Measurements from ENCODE around the gene TNFAIP6.
"Not testable (repeated sequence)": the region's sequence is repeated elsewhere in the genome, so short reads cannot be mapped to it uniquely, and the experiment has no call there.

TNFAIP6 gene

DNA sequence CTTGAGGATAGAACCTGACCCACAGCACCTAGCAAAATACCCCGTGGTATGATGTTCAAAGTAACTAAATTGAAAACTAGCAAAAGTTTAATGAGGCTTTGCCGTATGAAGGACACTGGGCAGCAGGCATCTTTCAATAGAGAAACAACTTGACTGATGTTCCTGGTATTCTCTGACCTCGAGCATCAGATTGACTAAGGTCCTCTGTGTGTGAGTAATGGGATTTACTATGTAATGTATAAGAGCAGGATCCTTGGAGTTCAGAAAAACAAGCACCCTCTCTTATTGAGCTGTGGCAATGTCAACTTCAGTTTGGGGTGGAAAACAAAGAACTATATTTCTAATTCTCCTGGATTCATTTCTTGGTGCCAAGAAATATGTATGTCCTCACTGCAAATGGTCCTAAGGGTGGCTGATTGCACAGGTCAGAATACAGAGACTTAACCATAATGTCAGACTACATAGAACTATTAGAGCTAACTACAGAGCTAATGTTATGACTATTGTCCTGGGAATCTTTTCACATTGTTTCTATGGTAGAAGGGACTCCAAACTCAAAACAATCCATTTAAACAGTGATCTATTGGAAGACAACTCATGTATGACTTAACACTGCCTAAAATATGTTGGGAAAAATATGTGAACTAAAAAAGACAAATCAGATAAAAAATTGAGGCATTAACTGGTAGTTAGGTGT lies 4.4 kb downstream of the TNFAIP6 start:
- DNase-seq: no peak

DNA sequence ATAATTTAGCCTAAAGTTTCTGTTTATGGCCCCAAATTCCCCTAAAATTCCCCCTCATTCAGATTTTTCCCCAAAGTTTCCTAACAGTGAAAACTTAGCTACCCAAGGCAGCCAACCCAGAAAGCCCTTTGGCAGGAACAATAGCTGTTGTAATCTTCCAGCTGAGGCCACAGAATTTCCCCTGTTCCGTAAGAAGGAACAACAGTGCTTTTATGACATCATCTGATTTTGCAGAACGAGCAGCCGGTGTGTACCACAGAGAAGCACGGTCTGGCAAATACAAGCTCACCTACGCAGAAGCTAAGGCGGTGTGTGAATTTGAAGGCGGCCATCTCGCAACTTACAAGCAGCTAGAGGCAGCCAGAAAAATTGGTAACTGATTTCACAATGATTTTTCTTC lies 6.3 kb downstream of the TNFAIP6 start:
- no peak for DNase-seq

DNA sequence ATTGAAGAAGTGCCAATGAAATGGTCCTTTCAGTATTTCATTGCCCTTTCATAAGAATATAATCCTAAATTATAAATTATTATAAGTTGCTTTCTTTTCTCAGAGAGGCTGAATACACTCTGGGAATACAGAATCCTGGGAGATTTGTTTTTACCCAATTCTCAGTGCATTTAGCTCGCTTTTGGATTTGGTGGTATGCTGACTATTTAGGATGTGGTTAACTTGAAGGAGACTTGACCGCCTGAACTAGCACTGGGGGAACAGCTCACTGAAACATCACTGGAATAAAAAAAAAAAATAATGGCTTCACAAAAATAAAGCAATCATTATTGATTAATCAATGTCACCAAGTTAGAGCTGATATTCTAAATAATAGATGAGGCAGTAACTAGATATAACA lies 10.2 kb downstream of the TNFAIP6 start:
- no peak for DNase-seq

DNA sequence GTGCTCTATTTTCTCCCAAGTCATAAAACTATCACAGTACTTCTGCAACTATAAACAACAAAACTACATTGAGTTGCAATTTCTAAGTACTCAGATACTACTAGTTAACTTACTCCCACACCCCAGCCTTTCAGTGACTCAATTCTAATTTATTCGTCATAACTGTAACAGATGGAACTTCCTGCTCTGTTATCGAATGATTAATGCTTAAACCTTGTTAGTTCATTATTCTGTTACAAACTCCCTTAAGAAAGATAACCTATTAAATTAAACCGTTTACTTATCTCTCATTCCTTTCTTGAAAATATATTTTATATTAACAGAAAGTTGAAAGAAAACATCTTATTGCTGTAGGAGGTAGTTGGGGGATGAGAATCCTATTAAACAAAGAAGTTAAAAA lies 17.0 kb downstream of the TNFAIP6 start:
- DNase-seq: no peak

GRCh38 chr2:151379169-151379568 lies 21.8 kb downstream of the TNFAIP6 start:
- DNase-seq: no peak

DNA sequence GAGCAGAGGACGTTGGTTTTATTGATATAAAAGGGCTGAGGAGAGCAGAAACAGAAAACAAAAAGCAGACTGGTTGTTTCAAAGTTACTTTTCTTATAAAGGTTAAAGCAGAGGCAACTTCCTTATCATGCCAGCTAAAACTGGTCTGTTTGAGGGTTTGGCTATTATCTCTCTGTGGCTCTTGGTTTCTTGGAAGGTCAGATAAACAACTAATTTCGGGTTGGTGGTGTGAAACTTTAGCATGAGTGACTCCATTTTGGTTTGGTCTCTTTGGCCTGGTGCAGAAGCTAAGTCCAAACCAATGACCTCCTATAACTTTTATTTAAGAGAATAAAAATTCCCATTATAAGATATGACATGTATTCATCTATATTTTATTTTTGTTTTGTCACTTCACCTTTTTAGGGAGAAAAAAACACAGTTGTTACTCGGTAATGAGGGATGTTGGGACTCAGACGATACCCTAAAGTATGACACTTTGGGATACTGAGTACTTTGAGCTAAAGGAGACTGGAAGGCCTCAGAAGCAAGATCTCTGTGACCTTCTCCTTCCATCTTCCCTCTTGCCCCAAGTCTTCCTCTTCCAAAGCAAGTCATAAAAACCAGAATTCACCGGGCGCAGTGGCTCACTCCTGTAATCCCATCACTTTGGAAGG lies 23.3 kb downstream of the TNFAIP6 start:
- DNase-seq: no peak

- DNase-seq: no peak
Observed at GRCh38 chr2:151381266-151381665, 23.9 kb downstream of the TNFAIP6 start.

GRCh38 chr2:151388011-151388410 lies 30.6 kb downstream of the TNFAIP6 start:
- DNase-seq: no peak

DNA sequence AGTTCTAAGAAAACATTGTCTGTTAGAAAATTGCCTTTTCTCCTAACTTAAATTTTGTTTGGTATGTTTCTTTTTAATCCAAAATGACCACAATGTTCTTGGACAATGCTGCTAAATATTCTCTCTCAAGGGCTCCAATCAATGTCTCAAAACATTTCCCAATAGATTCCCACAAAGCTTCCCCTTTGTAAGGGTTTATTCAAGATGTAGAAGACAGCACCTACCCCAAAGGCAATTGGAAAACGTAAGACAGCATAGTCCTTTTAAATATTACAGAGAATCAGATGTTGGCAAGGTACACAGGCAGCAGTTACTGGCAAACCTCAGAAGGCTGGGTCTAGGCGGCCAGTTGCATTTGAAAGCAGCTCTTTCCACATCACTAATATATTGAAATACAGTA lies 34.0 kb downstream of the TNFAIP6 start:
- no peak for DNase-seq

DNA sequence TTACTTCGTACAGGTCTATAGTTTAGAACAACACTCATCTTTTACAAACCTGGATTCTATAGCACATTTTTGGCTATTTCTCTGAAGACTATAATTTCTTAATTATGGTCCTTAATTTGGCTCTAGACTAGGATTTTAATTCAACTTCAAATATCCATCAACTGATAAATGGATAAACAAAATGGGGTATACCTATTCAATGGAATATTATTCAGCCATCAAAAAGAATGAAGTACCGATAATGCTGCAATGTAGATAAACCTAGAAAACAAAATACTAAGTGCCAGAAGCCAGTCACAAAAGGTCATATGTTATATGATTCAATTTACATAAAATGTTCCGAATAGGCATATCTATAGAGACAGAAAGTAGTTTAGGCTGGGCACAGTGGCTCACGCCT lies 37.1 kb downstream of the TNFAIP6 start:
- DNase-seq: no peak

DNA sequence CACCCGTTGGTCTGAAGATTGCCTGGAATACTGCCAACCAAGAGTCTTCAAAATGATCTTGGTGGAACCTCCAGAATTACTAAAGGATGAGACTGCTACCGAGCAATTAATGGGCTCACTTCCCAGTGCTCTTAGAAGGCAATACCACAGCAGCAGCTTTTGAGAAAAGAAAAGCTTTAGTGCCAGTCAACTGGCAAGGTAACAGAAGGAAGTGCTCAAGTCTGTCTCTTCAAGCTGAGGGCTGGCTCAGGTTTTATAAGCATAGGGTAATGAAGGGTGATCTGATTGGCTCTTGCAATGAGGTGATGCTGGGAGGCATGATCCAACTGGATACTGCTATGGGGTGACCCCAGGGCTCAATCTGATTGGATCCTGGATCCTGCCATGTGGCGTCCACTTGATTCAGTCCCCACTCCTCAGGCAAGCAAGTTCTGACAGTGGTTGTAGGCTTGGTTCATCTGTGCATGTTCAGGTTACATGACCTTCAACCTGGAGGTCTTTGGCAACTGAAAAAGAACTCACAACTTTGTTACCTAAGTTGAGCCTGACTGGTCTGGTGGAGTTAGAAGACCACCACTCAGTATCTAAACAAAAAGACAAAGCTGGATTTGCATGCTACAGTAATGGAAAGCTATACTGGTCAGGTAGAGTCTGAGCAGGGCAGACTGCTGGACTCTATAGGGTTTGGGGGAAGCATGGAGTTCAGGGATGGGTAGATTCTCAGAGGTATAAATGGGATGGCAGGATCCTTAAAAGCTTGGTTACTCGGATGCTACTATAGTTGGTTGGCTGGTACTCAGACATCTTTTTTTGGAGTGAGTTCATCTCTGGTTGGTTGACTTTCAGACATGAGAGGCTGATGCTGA lies 38.4 kb downstream of the TNFAIP6 start:
- no peak for DNase-seq

DNA sequence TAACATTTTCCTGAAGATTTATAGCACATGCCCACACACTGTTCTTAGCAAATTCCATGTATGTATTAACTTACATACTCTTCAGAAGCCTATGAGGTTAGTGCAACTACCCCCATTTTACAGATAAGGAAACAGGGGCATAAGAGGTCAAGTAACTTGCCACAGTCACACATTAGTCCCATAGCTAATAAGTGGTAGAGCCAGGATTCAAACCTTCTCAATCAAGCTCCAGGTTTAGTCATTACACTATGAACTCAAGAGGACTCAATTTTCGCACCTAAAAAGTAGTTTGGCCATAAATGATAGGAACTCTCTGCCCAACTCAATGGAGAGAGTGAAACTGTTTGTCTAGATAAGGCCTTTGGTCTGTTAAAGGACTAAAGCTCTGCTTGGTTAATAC lies 42.6 kb downstream of the TNFAIP6 start:
- no peak for DNase-seq

GRCh38 chr2:151401149-151401548 lies 43.8 kb downstream of the TNFAIP6 start:
- no peak for DNase-seq

- DNase-seq: no peak
Observed at GRCh38 chr2:151403914-151404313, 46.5 kb downstream of the TNFAIP6 start.

GRCh38 chr2:151405376-151405775 lies 48.0 kb downstream of the TNFAIP6 start:
- no peak for DNase-seq

DNA sequence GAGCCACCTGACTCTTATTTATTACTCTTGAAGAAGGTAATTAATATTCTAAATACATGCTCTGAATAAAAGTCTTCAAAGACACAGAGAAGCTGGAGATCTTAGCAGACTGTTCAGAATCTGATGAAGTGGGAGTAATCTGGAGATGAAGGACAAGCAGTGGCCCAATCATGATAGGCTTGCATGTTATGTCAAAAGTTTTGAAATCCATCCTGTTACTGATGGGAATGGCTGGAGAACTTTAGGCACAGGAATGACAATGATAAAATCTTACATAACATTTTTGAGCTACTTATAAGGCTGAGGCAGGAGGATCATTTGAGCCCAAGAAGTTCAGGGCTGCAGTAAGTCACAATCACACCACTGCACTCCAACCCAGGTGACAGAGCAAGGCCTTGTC lies 49.9 kb downstream of the TNFAIP6 start:
- DNase-seq: no peak

DNA sequence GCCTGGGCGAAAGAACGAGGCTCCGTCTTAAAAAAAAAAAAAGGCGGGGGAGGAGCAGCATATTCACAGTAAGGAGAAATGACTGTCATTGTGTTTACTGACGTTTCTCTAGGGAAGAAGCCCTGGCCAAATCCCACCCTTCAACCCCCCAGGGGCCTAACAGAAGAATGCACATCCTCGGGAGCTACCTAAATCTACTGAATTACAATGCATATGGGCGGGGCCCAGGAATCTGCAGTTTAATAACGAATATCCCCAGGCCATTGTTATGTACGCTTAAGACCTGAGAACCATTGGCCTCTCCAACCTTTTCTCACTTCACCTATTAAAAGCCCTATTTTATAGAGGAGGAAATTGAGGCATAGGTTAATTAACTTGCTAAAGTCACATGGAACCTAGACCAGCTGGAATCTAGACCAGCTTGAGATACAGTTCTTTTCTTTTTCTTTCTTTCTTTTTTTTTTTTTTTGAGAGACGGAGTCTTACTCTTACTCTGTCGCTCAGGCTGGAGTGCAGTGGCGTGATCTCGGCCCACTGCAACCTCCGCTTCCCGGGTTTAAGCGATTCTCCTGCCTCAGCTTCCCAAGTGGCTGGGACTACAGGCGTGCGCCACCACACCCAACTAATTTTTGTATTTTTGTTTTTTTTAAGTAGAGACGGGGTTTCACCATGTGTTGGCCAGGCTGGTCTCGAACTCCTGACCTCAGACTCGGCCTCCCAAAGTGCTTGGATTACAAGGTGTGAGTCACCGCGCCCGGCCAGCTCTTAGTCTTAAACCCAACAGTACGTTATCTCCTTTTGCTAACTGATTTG lies 51.6 kb downstream of the TNFAIP6 start:
- no peak for DNase-seq

DNA sequence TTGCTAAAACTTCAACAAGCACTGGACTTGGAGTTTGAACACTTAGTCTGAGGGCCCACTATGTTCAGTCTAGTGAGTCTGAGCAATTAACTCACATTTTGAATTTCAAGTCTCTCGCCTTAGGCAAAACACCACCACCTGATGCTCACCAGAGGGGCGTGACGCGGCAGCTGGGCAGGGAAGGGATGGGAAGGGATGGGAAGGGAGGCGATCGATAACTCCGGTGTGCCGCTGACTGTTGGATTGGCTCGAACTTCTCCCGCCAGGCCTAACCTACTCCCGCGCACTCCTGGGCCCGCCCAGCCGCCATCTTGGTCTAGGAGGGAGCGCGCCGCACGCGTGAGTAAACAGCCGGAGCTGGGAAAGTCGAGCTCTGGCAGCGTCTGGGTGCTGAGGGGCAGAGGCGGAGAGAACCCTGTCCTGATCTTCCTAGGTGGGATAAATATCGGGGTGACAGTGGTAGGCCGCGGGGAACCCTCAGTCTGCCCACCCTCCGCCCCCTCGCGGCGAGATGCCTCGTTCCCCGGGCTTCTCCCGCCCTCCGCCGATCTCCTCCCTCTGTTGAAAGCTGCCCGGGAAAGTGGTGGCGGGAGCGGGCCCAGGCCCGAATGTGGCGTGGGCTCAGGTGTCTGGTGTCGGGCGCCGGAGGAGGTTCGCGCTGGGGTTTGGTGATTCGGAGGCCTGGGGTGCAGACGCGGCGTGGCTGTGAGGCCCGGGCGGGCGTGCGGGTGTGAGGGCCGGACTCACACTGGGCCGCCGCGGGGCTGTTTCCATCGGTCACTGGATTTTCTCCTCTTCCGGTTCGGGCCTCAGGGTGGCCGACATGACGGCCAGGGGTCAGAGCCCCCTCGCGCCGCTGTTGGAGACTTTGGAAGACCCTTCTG lies 52.5 kb downstream of the TNFAIP6 start, which contains the start of gene RIF1:
Gene RIF1 (plus strand): TSS at position 302 of the 884 bp plus-strand sequence. CDS start 522 bp downstream, at position 824.
- peak; percentile 62 for DNase-seq

DNA sequence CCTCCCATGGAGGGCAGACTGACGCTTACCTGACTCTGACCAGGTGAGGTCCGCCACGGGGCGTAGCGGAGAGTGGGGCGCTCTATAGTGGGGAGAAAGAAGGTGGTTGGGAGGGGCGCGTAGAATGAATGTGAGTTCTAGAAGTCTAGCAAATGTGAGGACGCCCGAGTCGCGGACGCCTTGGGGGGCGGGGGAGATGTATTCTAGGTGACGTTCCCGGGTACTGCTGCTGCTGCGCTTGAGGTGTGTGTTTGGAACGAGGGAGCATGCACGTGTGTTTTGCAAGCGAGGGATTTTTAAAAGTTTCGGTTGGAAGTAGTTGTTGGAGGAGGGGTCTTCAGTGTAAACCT lies 53.1 kb downstream of the TNFAIP6 start:
- peak; percentile 18 for DNase-seq

GRCh38 chr2:151417650-151418049 lies 60.3 kb downstream of the TNFAIP6 start:
- DNase-seq: no peak

DNA sequence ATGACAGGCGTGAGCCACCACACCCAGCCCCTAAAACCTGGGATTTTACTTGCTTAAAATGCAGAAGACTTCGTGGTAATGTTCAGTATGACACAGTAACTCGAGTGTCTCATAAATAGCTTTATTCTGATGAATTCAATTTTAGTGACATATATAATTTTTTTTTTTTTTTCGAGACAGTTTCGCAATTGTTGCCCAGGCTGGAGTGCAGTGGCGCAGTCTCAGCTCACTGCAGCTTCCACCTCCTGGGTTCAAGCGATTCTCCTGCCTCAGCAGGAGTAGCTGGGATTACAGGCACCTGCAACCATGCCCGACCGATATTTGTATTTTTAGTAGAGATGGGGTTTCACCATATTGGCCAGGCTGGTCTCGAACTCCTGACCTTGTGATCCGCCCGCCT lies 64.3 kb downstream of the TNFAIP6 start:
- not testable (repeated sequence) for DNase-seq

DNA sequence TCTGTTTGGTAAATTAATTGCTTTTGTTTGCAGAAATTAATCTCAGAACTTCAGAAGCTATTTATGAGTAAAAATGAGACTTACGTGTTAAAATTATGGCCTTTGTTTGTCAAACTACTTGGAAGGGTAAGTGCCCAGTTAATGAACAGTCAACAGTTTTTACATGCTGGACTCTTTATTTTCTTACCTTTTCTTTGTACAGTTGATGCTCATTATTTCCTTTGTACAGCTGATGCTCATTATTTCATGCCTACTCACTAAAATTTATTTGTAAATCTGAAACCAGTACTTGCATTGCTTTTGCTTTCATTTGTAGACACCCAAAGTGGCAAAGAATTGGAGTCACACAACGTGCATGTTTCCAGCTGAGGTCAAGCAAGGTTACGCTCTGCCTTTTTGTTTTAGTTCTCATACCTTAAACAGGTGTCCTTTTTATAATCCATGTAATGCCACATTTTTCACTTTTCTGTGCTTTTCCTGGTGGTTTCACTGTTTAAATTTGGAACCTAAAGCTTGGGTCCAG lies 65.6 kb downstream of the TNFAIP6 start:
- DNase-seq: no peak

All from effector CD8-positive, alpha-beta T cell (primary cell).